WTC11 (cell line): ENCODE measurements around the gene TBCE. TPM values are rescaled to one million over a fixed set of nuclear protein-coding genes. Genes with fewer than 3 reads are reported as not detected.

Experiments used
- ATAC-seq: fragments of 200-7000 bp; cut with Tn5 transposase; 2 replicates; pipeline ENCODE4 v1.10.0; 2021; ENCODE audit warnings: mild to moderate bottlenecking, moderate library complexity
- CTCF ChIA-PET: fragments of 300-600 bp; sonication (Branson Sonifier 250); formaldehyde crosslinking; loops from one replicate; lab custom pipeline; 2021; ENCODE audit warnings: antibody characterized with exemption; lab: Charles Lee
- POLR2A ChIA-PET: fragments of 350-600 bp; sonication (Branson Sonifier 250); formaldehyde crosslinking; loops from one replicate; lab custom pipeline; 2021; ENCODE audit warnings: antibody characterized with exemption; lab: Charles Lee
- DNase-seq: peaks from one replicate; pipeline ENCODE4 v3.0.0; 2021; ENCODE audit warnings: low spot score
- H3K27ac Mint-ChIP-seq: 2 replicates; pipeline ENCODE4 v1.8.0; 2021; ENCODE audit warnings: mixed read lengths
- H3K27me3 Mint-ChIP-seq: 2 replicates; pipeline ENCODE4 v1.8.0; 2021; ENCODE audit warnings: low read depth, mild to moderate bottlenecking, moderate library complexity, mixed read lengths
- H3K36me3 Mint-ChIP-seq: 2 replicates; pipeline ENCODE4 v1.8.0; 2021; ENCODE audit warnings: mixed read lengths
- H3K4me1 Mint-ChIP-seq: 2 replicates; pipeline ENCODE4 v1.8.0; 2022; ENCODE audit warnings: mixed read lengths
- H3K4me3 Mint-ChIP-seq: 2 replicates; pipeline ENCODE4 v1.8.0; 2021; ENCODE audit warnings: mild to moderate bottlenecking, moderate library complexity, mixed read lengths
- H3K9me3 Mint-ChIP-seq: 2 replicates; pipeline ENCODE4 v1.8.0; 2021; ENCODE audit warnings: mixed read lengths
- ATF1 ChIP-seq: sonication (generic); formaldehyde crosslinking; IDR thresholded peaks from 2 replicates; pipeline ENCODE4 v1.8.1; 2023; ENCODE audit warnings: mild to moderate bottlenecking, moderate library complexity, missing genetic modification reagents
- E2F5 ChIP-seq: sonication (generic); formaldehyde crosslinking; IDR thresholded peaks from 2 replicates; pipeline ENCODE4 v1.8.1; 2022; ENCODE audit warnings: mild to moderate bottlenecking, moderate library complexity, missing genetic modification reagents
- ELF4 ChIP-seq: sonication (generic); formaldehyde crosslinking; IDR thresholded peaks from 2 replicates; pipeline ENCODE4 v1.8.1; 2022; ENCODE audit warnings: low read depth, mild to moderate bottlenecking, moderate library complexity, missing genetic modification reagents
- NR3C1 ChIP-seq: sonication (generic); formaldehyde crosslinking; conservative IDR thresholded peaks from 2 replicates; pipeline ENCODE4 v1.8.1; 2023; ENCODE audit warnings: low read depth, mild to moderate bottlenecking, missing genetic modification reagents
- PRRX2 ChIP-seq: fragments of 250-450 bp; sonication (Bioruptor Pico); IDR thresholded peaks from 2 replicates; pipeline ENCODE4 v1.8.0; 2021; ENCODE audit warnings: mild to moderate bottlenecking
- RELA ChIP-seq: sonication (generic); formaldehyde crosslinking; IDR thresholded peaks from 2 replicates; pipeline ENCODE4 v1.8.1; 2022; ENCODE audit warnings: missing genetic modification reagents, mild to moderate bottlenecking, borderline replicate concordance
- SMAD3 ChIP-seq: sonication (generic); formaldehyde crosslinking; IDR thresholded peaks from 2 replicates; pipeline ENCODE4 v1.8.0; 2022; ENCODE audit warnings: missing genetic modification reagents, mild to moderate bottlenecking, borderline replicate concordance
- SMAD4 ChIP-seq: sonication (generic); formaldehyde crosslinking; IDR thresholded peaks from 2 replicates; pipeline ENCODE4 v1.8.0; 2022; ENCODE audit warnings: mild to moderate bottlenecking, missing genetic modification reagents
- ZBTB21 ChIP-seq: sonication (generic); formaldehyde crosslinking; IDR thresholded peaks from 2 replicates; pipeline ENCODE4 v1.8.1; 2023; ENCODE audit warnings: mild to moderate bottlenecking, missing genetic modification reagents, borderline replicate concordance
- ZNF138 ChIP-seq: sonication (generic); formaldehyde crosslinking; conservative IDR thresholded peaks from 2 replicates; pipeline ENCODE4 v1.8.1; 2022; ENCODE audit warnings: mild to moderate bottlenecking, moderate library complexity, missing genetic modification reagents
- ZNF263 ChIP-seq: sonication (generic); formaldehyde crosslinking; IDR thresholded peaks from 2 replicates; pipeline ENCODE4 v1.8.1; 2022; ENCODE audit warnings: low read depth, mild to moderate bottlenecking, moderate library complexity, missing genetic modification reagents
- ZNF425 ChIP-seq: fragments of 250-450 bp; sonication (Bioruptor Pico); conservative IDR thresholded peaks from 2 replicates; pipeline ENCODE4 v1.9.0; 2021; ENCODE audit warnings: mild to moderate bottlenecking
- total RNA-seq: library from RNA; stranded (reverse); gene quantifications from 3 replicates; pipeline ENCODE4 v1.2.3, GENCODE V29; 2021
- TF ChIP-seq, protein P1 (sequence below): sonication (generic); formaldehyde crosslinking; IDR thresholded peaks from 2 replicates; pipeline ENCODE4 v1.8.1; 2023; ENCODE audit warnings: mild to moderate bottlenecking, missing genetic modification reagents, moderate library complexity
- TF ChIP-seq, protein P2 (sequence below): sonication (generic); formaldehyde crosslinking; IDR thresholded peaks from 2 replicates; pipeline ENCODE4 v1.8.1; 2022; ENCODE audit warnings: missing genetic modification reagents, borderline replicate concordance
- TF ChIP-seq, protein P3 (sequence below): sonication (generic); formaldehyde crosslinking; IDR thresholded peaks from 2 replicates; pipeline ENCODE4 v1.8.1; 2023; ENCODE audit warnings: mild to moderate bottlenecking, missing genetic modification reagents, moderate library complexity
- TF ChIP-seq, protein P4 (sequence below): sonication (generic); formaldehyde crosslinking; IDR thresholded peaks from 2 replicates; pipeline ENCODE4 v1.8.1; 2023; ENCODE audit warnings: mild to moderate bottlenecking, missing genetic modification reagents
- TF ChIP-seq, protein P5 (sequence below): sonication (generic); formaldehyde crosslinking; IDR thresholded peaks from 2 replicates; pipeline ENCODE4 v1.8.0; 2022; ENCODE audit warnings: mild to moderate bottlenecking, missing genetic modification reagents

Gene TBCE
- total RNA-seq, 1 experiment from 2014 or later = 34.8 TPM

DNA sequence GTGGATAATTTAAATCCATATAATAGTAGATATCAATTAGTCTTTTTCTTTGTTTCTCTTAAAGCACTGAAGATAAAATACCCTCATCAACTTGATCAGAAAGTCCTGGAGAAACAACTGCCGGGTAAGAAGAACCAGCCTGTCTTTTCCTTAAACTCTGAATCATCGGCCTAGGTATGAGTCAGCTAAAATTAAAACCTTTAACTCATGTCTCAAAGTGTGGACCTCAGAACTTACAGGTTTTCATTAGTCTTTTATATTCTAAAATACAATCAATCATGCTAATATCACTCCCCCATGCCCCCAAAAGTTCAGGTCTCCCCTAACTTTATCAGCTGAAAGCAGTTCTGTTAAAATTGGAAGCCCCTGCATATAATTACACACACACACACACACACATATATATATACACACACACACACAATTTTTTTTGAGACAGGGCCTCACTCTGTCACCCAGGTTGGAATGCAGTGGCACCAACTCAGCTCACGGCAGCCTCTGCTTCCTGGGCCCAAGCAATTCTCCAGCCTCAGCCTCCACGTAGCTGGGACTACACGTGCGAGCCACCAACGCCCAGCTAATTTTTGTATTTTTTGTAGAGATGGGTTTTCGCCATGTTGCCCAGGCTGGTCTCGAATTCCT, 75.7 kb downstream of the TBCE start (continued):
- TF ChIP-seq RELA (CRISPR knock-in tag) (no peak), ZNF425 (CRISPR knock-in tag) (no peak)
- TF ChIP-seq, protein P1, sequence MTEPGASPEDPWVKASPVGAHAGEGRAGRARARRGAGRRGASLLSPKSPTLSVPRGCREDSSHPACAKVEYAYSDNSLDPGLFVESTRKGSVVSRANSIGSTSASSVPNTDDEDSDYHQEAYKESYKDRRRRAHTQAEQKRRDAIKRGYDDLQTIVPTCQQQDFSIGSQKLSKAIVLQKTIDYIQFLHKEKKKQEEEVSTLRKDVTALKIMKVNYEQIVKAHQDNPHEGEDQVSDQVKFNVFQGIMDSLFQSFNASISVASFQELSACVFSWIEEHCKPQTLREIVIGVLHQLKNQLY (CRISPR knock-in tag) = no peak

DNA sequence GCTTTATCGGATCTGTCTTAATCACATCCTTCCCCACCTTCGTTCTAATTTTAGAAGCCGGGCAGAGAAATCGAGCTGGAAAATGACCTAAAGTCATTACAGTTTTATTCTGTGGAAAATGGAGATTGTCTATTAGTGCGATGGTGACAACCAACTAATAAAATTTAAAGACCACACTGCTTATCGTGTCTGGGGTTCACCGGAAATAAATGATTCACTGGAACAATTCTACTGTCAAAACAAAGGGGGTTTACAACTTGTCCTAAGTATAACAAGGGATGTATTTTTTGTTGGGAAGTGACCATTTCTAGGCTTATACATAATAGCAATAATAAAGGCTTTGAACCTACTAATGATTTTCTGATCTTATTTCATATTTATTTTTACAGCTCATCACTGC, 81.4 kb downstream of the TBCE start:
- ATAC-seq = no peak
- Mint-ChIP-seq H3K4me1 (no peaks in the 10 kb centered on the region; the same call in 1 of the 2 replicates), H3K27ac (no peak overlapping the region), H3K36me3 (peaks cover 57% of the 10 kb centered on the region)
- no peak for DNase-seq
- POLR2A ChIA-PET = no interaction called here
- TF ChIP-seq ELF4 (CRISPR knock-in tag) (no peak), ATF1 (CRISPR knock-in tag) (no peak), E2F5 (CRISPR knock-in tag) (no peak), NR3C1 (CRISPR knock-in tag) (no peak), ZNF138 (no peak), SMAD3 (no peak), ZBTB21 (no peak), SMAD4 (CRISPR knock-in tag) (no peak), PRRX2 (CRISPR knock-in tag) (no peak), ZNF263 (CRISPR knock-in tag) (no peak)
- TF ChIP-seq, protein P2, sequence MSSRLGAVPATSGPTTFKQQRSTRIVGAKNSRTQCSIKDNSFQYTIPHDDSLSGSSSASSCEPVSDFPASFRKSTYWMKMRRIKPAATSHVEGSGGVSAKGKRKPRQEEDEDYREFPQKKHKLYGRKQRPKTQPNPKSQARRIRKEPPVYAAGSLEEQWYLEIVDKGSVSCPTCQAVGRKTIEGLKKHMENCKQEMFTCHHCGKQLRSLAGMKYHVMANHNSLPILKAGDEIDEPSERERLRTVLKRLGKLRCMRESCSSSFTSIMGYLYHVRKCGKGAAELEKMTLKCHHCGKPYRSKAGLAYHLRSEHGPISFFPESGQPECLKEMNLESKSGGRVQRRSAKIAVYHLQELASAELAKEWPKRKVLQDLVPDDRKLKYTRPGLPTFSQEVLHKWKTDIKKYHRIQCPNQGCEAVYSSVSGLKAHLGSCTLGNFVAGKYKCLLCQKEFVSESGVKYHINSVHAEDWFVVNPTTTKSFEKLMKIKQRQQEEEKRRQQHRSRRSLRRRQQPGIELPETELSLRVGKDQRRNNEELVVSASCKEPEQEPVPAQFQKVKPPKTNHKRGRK (CRISPR knock-in tag) = no peak
- TF ChIP-seq, protein P3, sequence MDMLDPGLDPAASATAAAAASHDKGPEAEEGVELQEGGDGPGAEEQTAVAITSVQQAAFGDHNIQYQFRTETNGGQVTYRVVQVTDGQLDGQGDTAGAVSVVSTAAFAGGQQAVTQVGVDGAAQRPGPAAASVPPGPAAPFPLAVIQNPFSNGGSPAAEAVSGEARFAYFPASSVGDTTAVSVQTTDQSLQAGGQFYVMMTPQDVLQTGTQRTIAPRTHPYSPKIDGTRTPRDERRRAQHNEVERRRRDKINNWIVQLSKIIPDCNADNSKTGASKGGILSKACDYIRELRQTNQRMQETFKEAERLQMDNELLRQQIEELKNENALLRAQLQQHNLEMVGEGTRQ (CRISPR knock-in tag) = no peak
- TF ChIP-seq, protein P4, sequence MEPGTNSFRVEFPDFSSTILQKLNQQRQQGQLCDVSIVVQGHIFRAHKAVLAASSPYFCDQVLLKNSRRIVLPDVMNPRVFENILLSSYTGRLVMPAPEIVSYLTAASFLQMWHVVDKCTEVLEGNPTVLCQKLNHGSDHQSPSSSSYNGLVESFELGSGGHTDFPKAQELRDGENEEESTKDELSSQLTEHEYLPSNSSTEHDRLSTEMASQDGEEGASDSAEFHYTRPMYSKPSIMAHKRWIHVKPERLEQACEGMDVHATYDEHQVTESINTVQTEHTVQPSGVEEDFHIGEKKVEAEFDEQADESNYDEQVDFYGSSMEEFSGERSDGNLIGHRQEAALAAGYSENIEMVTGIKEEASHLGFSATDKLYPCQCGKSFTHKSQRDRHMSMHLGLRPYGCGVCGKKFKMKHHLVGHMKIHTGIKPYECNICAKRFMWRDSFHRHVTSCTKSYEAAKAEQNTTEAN (CRISPR knock-in tag) = no peak
- TF ChIP-seq, protein P5, sequence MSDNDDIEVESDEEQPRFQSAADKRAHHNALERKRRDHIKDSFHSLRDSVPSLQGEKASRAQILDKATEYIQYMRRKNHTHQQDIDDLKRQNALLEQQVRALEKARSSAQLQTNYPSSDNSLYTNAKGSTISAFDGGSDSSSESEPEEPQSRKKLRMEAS (CRISPR knock-in tag) = no peak
- TF ChIP-seq, all 79 proteins: peak for 0
- Mint-ChIP-seq H3K27me3 (no peaks in the 10 kb centered on the region), H3K9me3 (no peaks in the 10 kb centered on the region), H3K4me3 (no peak overlapping the region)
- CTCF ChIA-PET = no interaction called here
